A172 (cell line): ENCODE data around the gene CCDC88B. TPM values are rescaled to one million over a fixed set of nuclear protein-coding genes. Genes with fewer than 3 reads are reported as not detected.

Experiments used
- DNase-seq: peaks from one replicate; pipeline ENCODE4 v3.0.0-alpha.2; 2015; ENCODE audit warnings: low spot score
- total RNA-seq: library from RNA; depleted of rRNA; stranded (reverse); fragments of >200 nt; shearing (Covaris generic); gene quantifications from 2 replicates; pipeline ENCODE4 v1.2.3, GENCODE V29; 2014

CCDC88B gene
- total RNA-seq, 1 experiment from 2014 or later: 6.9 TPM

- DNase-seq: no peak
These were observed 3.1 kb downstream of the CCDC88B start for GRCh38 chr11:64342869-64343745.

DNA sequence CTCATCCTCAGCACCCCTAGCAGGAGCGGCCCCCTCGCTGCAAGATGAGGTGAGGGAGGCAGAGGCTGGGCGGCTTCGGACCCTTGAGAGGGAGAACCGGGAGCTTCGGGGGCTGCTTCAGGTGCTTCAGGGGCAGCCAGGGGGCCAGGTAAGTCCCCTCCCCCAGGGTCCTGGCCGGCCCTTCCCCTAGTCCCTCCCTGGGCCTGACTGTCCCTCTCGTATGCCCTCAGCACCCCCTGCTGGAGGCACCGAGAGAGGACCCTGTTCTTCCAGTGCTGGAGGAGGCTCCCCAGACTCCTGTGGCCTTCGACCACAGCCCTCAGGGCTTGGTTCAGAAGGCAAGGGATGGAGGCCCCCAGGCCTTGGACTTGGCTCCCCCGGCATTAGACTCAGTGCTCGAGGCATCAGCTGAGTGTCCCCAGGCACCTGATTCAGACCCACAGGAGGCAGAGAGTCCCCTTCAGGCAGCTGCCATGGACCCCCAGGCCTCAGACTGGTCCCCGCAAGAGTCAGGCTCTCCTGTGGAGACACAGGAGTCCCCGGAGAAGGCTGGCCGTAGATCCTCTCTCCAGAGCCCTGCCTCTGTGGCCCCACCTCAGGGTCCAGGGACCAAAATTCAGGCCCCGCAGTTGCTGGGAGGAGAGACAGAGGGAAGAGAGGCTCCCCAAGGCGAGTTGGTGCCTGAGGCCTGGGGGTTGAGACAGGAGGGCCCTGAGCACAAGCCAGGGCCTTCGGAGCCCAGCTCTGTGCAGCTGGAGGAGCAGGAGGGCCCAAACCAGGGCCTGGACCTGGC, 4.0 kb downstream of the CCDC88B start:
- no peak for DNase-seq

- no peak for DNase-seq
These were observed 4.8 kb downstream of the CCDC88B start for GRCh38 chr11:64344787-64345186.

- no peak for DNase-seq
These were observed 7.3 kb downstream of the CCDC88B start for GRCh38 chr11:64347193-64347867.

- DNase-seq: no peak
These were observed 8.5 kb downstream of the CCDC88B start for GRCh38 chr11:64348383-64349024.

DNA sequence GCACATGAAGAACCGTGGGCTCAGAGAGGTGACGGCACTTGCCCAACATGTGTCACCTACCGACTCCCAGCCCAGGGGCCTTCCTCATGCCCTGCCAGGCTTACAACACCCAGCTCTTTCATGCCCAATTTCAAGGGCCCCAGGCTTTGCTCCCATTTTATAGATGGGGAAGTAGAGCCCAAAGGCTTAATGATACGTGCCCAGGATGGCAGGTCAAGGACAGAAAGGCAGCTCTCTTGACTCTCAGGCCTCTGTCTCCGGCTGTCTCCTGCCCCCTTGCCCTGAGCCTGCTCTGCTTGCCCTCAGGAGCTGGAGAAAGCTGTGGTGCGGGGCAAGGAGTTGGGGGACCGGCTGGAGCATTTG, 9.0 kb downstream of the CCDC88B start:
- DNase-seq: no peak

DNA sequence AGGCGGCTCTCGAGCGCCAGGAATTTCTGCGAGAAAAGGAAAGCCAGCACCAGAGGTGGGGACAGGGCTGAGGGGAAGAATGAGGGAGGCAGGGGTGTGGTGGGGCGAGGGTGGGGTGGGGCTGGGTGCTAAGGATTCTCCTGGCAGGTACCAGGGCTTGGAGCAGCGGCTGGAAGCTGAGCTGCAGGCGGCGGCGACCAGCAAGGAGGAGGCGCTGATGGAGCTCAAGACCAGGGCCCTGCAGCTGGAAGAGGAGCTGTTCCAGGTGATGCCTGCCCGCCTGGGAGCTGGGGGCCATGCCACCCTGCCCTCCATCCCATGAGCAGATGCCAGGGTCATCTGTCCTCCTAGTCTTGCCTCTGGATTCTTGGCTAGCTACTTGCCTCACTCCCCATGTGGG, 9.4 kb downstream of the CCDC88B start:
- no peak for DNase-seq

DNA sequence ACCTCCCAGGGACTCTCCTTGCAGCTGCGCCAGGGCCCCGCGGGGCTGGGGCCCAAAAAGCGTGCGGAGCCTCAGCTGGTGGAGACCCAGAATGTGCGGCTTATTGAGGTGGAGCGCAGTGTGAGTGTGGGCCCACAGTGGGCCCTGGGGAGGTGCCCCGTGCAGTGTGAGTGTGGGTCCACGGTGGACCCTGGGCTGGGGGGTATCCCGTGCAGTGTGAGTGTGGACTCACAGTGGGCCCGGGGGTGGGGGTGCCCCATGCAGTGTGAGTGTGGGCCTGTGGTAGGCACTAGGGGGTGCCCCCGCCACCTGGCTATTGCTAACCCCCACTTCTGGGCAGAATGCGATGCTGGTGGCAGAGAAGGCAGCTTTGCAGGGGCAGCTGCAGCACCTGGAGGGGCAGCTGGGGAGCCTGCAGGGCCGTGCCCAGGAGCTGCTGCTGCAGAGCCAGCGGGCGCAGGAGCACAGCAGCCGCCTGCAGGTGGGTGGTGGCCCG, 11.2 kb downstream of the CCDC88B start:
- no peak for DNase-seq

DNA sequence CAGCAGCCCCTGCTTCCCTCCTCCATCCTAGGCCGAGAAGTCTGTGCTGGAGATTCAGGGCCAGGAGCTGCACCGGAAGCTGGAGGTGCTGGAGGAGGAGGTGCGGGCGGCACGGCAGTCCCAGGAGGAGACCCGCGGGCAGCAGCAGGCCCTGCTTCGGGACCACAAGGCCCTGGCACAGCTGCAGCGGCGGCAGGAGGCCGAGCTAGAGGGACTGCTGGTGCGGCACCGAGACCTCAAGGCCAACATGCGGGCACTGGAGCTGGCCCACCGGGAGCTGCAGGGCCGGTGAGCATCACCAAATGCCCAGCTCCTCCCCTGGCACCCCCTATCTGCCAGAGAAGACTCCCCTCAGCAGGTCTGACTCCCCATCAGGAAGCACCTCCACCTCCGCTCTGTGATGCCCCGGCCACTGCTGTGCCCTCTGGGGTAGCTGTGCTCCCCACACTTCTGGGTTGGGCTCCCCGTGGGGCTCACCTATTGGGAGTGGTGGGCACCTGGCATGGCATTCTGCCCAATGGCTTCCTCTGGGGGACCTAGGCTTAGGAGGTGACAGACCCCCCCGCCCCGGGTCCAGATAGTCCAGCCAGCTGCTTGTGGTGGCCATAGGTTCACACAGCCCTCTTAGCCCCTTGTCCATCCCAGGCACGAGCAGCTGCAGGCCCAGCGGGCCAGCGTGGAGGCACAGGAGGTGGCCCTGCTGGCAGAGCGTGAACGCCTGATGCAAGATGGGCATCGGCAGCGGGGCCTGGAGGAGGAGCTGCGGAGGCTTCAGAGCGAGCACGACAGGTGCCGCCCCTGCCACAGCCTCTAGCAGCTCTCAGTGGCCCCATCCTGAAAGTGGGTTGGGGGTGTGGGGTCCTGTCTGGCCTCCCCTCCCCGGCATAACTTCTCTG, 12.3 kb downstream of the CCDC88B start:
- no peak for DNase-seq

DNA sequence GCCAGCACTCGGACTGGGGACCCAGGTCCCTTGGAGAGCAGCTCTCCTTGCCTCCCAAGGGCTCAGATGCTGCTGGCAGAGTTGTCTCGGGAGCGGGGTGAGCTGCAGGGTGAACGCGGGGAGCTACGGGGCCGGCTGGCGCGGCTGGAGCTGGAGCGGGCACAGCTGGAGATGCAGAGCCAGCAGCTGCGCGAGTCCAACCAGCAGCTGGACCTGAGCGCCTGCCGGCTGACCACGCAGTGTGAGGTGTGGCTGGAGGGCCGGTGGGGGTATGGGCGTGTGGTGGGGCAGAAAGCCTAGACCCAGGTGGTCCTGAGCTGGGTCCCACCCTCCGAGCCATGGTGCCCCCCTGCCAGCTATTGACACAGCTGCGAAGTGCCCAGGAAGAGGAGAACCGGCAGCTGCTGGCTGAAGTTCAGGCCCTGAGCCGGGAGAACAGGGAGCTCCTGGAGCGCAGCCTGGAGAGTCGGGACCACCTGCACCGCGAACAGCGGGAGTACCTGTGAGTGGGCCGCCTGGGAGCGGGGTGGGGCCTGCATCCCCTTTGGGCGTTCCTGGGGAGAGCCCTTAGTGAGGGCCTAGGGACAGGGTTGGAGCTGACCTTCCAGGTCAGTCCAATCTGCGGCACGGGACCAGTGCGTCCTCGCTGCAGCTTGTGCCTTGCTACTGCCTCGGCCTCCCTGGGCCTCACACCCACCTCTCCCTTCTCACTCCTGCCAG, 13.2 kb downstream of the CCDC88B start:
- no peak for DNase-seq

- DNase-seq: no peak
These were observed 13.9 kb downstream of the CCDC88B start for GRCh38 chr11:64353715-64354506.

GRCh38 chr11:64355078-64355940, 15.3 kb downstream of the CCDC88B start:
- DNase-seq: peak; percentile 79

DNA sequence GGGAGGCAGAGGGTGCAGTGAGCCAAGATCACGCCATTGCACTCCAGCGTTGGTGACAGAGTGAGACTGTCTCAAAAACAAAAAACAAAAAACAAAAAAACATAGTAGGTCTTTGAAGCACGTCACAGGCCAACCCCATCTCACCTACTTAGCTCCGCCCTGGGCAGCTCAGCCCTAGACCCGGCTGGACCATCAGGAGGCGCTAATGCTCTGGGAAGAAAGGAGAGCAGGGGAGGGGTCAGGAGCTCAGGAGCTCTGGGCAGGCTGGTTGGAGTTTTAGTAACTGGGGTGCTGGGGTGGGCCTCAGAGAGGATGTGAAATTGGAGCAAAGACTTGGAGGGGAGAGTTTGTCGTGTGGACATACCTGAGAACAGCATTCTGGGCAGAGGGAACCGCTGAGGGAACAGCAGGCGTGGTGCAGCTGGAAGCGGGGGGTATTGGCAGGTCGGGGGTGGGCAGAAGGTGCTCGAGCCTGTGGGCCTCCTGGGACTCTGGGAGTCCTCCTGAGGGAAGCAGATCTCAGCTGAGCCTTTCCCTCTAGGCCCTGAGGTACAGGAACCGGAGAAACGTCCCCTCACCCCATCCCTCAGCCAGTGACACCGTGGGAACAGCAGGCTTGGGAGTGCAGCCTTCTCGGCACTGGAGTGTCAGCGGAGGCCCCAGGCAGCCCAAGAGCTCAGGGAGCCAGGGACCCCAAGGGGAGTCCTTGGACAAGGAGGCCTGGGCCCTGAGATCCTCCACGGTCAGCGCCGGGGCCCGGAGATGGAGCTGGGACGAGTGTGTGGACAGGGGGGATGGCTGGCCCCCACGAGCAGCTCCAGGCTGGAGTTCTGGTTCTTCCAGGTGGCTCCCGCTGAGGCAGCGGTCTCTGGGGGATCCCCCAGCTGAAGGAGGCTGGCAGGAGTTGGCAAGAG, 16.8 kb downstream of the CCDC88B start:
- DNase-seq: peak; percentile 57

DNA sequence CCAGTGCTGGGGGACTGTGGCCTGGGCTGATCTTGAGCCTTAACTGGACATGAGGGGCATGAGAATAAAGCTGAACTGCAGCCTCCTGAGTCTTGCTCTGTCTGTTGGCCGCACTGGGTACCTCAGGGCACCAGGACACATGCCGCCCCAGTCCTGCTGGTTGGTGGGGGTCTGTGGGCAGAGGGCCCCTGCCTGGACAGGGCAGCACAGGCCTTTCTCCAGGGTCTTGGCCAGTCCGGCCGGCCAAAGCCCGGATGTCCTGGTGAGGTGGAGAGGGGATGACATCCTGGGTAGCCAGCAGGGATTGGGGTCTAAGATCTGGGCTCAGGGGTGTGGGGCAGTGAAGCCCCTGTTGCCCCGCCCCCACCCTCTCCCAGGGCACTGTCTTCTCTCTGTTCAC, 17.4 kb downstream of the CCDC88B start:
- no peak for DNase-seq

GRCh38 chr11:64357904-64358535, 18.0 kb downstream of the CCDC88B start:
- peak; percentile 87 for DNase-seq

DNA sequence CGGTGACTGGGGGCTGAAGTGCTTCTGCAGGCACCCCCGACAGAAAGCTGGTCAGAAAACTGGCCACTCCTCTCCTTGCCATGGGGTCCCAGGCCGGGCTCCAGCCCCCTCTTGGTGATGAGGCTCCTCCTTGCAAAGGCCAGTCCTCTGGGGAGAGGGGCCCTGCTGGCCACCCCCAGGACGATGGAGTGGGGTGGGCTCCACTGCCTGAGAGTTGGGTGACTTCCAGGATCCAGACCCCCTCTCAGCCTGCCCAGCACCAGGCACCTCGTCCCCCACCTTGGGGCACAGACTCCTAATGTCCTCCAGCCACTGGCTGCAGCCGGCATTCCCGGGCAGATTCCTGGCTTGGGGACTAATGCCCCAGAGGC, 18.5 kb downstream of the CCDC88B start:
- DNase-seq: no peak
